OCI-LY1 (cell line): Measurements from ENCODE around the gene WFDC1.

Source experiments
- EZH2 ChIP-seq: fragments of 200-600 bp; sonication (generic), shearing (Covaris generic); IDR thresholded peaks from 2 replicates; pipeline ENCODE4 v1.8.0; 2017; ENCODE audit warnings: borderline replicate concordance, mixed run types, mild to moderate bottlenecking, antibody characterized with exemption, low read length, moderate library complexity, mixed read lengths
- TF ChIP-seq, protein P1 (sequence below): fragments of 200-600 bp; sonication (generic), shearing (Covaris generic); IDR thresholded peaks from 2 replicates; pipeline ENCODE4 v1.5.1; 2017; ENCODE audit warnings: mild to moderate bottlenecking, antibody characterized with exemption, low read length, moderate library complexity, mixed read lengths

DNA sequence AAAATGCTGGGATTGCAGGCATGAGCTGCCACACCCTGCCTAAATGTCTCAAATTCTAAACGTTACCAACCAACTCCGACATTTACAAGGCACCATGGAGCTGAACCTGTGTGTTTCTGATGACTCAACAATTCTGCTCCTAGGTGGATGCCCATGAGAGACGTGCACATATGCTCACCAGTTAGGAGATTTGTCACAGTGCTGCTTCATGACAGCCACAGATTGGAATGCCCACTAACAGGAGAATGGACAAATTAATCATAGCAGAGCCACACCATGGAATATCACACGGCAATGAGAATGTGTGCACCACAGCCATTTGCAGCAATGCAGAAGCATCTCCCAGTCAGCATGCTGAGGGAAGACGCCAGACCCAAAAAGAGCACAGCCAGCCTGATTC lies 46.8 kb upstream of the WFDC1 start:
- TF ChIP-seq, protein P1, sequence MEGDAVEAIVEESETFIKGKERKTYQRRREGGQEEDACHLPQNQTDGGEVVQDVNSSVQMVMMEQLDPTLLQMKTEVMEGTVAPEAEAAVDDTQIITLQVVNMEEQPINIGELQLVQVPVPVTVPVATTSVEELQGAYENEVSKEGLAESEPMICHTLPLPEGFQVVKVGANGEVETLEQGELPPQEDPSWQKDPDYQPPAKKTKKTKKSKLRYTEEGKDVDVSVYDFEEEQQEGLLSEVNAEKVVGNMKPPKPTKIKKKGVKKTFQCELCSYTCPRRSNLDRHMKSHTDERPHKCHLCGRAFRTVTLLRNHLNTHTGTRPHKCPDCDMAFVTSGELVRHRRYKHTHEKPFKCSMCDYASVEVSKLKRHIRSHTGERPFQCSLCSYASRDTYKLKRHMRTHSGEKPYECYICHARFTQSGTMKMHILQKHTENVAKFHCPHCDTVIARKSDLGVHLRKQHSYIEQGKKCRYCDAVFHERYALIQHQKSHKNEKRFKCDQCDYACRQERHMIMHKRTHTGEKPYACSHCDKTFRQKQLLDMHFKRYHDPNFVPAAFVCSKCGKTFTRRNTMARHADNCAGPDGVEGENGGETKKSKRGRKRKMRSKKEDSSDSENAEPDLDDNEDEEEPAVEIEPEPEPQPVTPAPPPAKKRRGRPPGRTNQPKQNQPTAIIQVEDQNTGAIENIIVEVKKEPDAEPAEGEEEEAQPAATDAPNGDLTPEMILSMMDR, result no peak
- no peak for TF ChIP-seq EZH2
